Stimulated activated CD4-positive, alpha-beta T cell treated with anti-CD3 and anti-CD28 coated beads, Interleukin-12 subunit alpha, Interleukin-12 subunit beta, amount 100 ng/mL, for 24 hours (primary cell): ENCODE data around the gene ZSWIM5.
"Not testable (repeated sequence)": the region's sequence is repeated elsewhere in the genome, so short reads cannot be mapped to it uniquely, and the experiment has no call there.

Source experiments
- DNase-seq, 2 experiments: peaks; one replicate each; pipeline ENCODE4 v3.0.0-alpha.2; 2020; ENCODE audit warnings: low read depth in 2 of 2

Gene ZSWIM5

GRCh38 chr1:45205910-45206721 lies at the start of gene ZSWIM5:
Gene ZSWIM5 (minus strand): TSS chr1:45206605. CDS start chr1:45206350, 255 bp downstream.
- DNase-seq = peak; percentile 16 to 47

- no peak for DNase-seq
Measured at GRCh38 chr1:45254490-45254889, 48.1 kb upstream of the ZSWIM5 start.

GRCh38 chr1:45250544-45250943 lies 44.1 kb upstream of the ZSWIM5 start:
- no peak for DNase-seq

- not testable (repeated sequence) for DNase-seq
Measured at GRCh38 chr1:45248004-45248403, 41.6 kb upstream of the ZSWIM5 start.

GRCh38 chr1:45246760-45247159 lies 40.4 kb upstream of the ZSWIM5 start:
- DNase-seq = no peak

- not testable (repeated sequence) for DNase-seq
Measured at GRCh38 chr1:45246359-45246758, 40.0 kb upstream of the ZSWIM5 start.

GRCh38 chr1:45244660-45245059 lies 38.3 kb upstream of the ZSWIM5 start:
- no peak for DNase-seq

- DNase-seq = no peak
Measured at GRCh38 chr1:45243476-45244343, 37.3 kb upstream of the ZSWIM5 start.

GRCh38 chr1:45238846-45239245 lies 32.4 kb upstream of the ZSWIM5 start:
- no peak for DNase-seq

- no peak for DNase-seq
Measured at GRCh38 chr1:45236136-45236535, 29.7 kb upstream of the ZSWIM5 start.

- no peak for DNase-seq
Measured at GRCh38 chr1:45230537-45230936, 24.1 kb upstream of the ZSWIM5 start.

GRCh38 chr1:45225598-45225997 lies 19.2 kb upstream of the ZSWIM5 start:
- DNase-seq = no peak

- DNase-seq = not testable (repeated sequence)
Measured at GRCh38 chr1:45223710-45224109, 17.3 kb upstream of the ZSWIM5 start.

- DNase-seq = no peak
Measured at GRCh38 chr1:45221716-45222115, 15.3 kb upstream of the ZSWIM5 start.

- DNase-seq = no peak
Measured at GRCh38 chr1:45216861-45217260, 10.5 kb upstream of the ZSWIM5 start.

- no peak for DNase-seq
Measured at GRCh38 chr1:45216200-45216541, 9.8 kb upstream of the ZSWIM5 start.

GRCh38 chr1:45215485-45216199 lies 9.2 kb upstream of the ZSWIM5 start:
- DNase-seq = no peak

GRCh38 chr1:45213892-45214291 lies 7.5 kb upstream of the ZSWIM5 start:
- DNase-seq = no peak

GRCh38 chr1:45211076-45211475 lies 4.7 kb upstream of the ZSWIM5 start:
- no peak for DNase-seq

- DNase-seq = no peak
Measured at GRCh38 chr1:45206808-45207623, 611 bp upstream of the ZSWIM5 start.
